ENCODE measurements around the gene GFRAL. TPM values are rescaled to one million over a fixed set of nuclear protein-coding genes. Genes with fewer than 3 reads are reported as not detected.
A peak's percentile ranks its signal among the peaks of the same experiment; 100 is the strongest.

Gene GFRAL
- total RNA-seq, 1 experiment from 2014 or later = not detected

- no peak overlapping the region; a peak in 1 of 7 replicates for H3K27ac Mint-ChIP-seq
- H2AFZ ChIP-seq (ENCODE audit: low read length) = no peak overlapping the region
- H3K27me3 Mint-ChIP-seq (ENCODE audit: low read depth) = no peaks in the 10 kb centered on the region
- no peaks in the 10 kb centered on the region for H3K9me3 Mint-ChIP-seq
- no peak overlapping the region for H3K4ac ChIP-seq (ENCODE audit: low read depth, low read length)
- no peak overlapping the region for H2AK5ac ChIP-seq (ENCODE audit: insufficient read length, low read length)
- H4K5ac ChIP-seq (ENCODE audit: insufficient read length, low read depth, low read length) = no peak overlapping the region
- H2BK20ac ChIP-seq (ENCODE audit: low read depth, low read length, poor library complexity, severe bottlenecking) = no peak overlapping the region
- no peak overlapping the region for H3K9ac ChIP-seq (ENCODE audit: extremely low read depth, insufficient read length, low read length)
- H3K79me1 ChIP-seq (ENCODE audit: insufficient read depth, low read depth, low read length, poor library complexity, severe bottlenecking) = no peaks in the 10 kb centered on the region
- no peak overlapping the region for H3K23ac ChIP-seq (ENCODE audit: insufficient read length, low read depth, low read length)
- no peaks in the 10 kb centered on the region for H4K20me1 ChIP-seq (ENCODE audit: control insufficient read depth, insufficient read depth, insufficient read length)
- H4K8ac ChIP-seq (replicated peaks; ENCODE audit: insufficient read length, low read depth, low read length) = no peak overlapping the region
- H3K4me2 ChIP-seq (ENCODE audit: insufficient read depth, insufficient read length, low read length) = peak overlapping the region; percentile 24
- no CpG with 5 or more reads among the region's 5 CpGs for WGBS (ENCODE audit: extremely low coverage, insufficient read length, low lambda C conversion rate)
- no peaks in the 10 kb centered on the region for H3K27me3 ChIP-seq (ENCODE audit: insufficient read depth, low read length)
- H3K4me1 ChIP-seq (ENCODE audit: insufficient read depth, low read length) = peaks cover 7% of the 10 kb centered on the region; the same call in 1 of the 2 replicates
- H2BK15ac ChIP-seq (ENCODE audit: low read depth, low read length) = no peak overlapping the region
- no peaks in the 10 kb centered on the region for H3K23me2 ChIP-seq (ENCODE audit: insufficient read length, low read depth, low read length, poor library complexity, severe bottlenecking)
- no peaks in the 10 kb centered on the region for H3K79me2 ChIP-seq (ENCODE audit: insufficient read depth, low read length)
- DNase-seq = no peak
- TF ChIP-seq CTCF (conservative IDR thresholded peaks at IDR 0.05) = no peak
- no peak overlapping the region for H3K18ac ChIP-seq (ENCODE audit: insufficient read length, low read depth, low read length)
- peaks cover 16 to 19% of the 10 kb centered on the region in 2 experiments for H3K4me1 Mint-ChIP-seq
- H3K56ac ChIP-seq (ENCODE audit: insufficient read length, low read depth, low read length) = no peak overlapping the region
- H3K27ac ChIP-seq (ENCODE audit: insufficient read length, low read depth, low read length) = no peak overlapping the region
- H4K91ac ChIP-seq (ENCODE audit: insufficient read length, low read depth, low read length) = no peak overlapping the region
- H2BK12ac ChIP-seq (ENCODE audit: insufficient read length, low read depth, low read length) = no peak overlapping the region
- H3K36me3 Mint-ChIP-seq (ENCODE audit: insufficient read depth in 1 of 3, low read depth in 3 of 3) = no peaks in the 10 kb centered on the region
- H2BK120ac ChIP-seq (ENCODE audit: low read depth, low read length, poor library complexity, severe bottlenecking) = no peak overlapping the region
- no peak overlapping the region for H2BK5ac ChIP-seq (ENCODE audit: insufficient read length, low read length)
- no peak overlapping the region for H3K4me3 Mint-ChIP-seq
- H3K9me3 ChIP-seq (ENCODE audit: control insufficient read depth, low read depth, low read length) = no peaks in the 10 kb centered on the region
- no peak overlapping the region for H3K14ac ChIP-seq (ENCODE audit: insufficient read depth, low read length)
- no peak overlapping the region for H3T11ph ChIP-seq (ENCODE audit: low read length)
Measured at GRCh38 chr6:55277646-55278045, 49.6 kb upstream of the GFRAL start.

Data from H9 (cell line).